GM18526 (cell line): ENCODE results near the gene ANKRD9.

Experiments
- POLR2A ChIP-seq: IDR thresholded peaks from 3 replicates; pipeline ENCODE4 v1.6.1; 2011; ENCODE audit not compliant: insufficient read length; ENCODE audit errors: extremely low read depth

ANKRD9 gene

DNA sequence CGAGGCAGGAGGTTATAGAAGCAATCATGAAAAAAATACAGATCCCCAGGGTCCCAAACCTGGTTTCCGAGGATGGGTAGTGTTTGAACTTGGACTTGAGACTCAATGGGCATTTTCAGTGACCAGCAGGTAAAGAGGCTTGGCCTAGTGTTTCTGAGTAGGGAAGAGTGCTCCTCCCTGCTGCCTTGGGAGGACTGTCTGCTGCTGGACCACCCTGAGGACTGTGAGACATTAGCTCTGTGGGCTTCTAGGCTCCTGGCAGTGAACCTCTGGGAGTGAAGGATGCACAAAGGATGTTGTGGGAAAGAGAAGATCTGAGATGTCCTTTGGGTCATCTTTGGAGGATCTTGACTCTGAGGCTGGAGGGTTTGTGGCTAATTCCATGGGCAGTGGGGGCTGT is 30.5 kb downstream of the ANKRD9 start:
- TF ChIP-seq POLR2A = no peak

DNA sequence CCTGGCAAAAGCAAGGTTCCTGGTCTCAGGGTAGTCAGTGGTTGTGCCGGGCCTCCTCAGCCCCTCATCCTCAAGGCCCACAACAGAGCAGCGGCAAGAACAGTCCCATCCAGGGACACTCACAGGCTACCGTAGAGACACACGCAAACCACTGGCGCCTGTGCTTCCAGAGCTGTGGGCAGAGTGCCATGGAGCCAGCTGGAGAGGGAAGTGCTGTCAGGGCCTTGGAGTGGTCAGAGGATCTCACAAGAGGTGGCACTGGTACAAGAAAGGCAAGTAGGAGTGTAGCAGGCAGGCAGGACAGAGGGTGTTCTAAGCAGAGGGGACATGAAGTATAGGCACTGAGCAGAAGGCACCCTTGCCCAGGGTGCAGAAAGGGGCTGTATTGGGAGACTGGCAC is 34.6 kb downstream of the ANKRD9 start:
- TF ChIP-seq POLR2A = no peak

DNA sequence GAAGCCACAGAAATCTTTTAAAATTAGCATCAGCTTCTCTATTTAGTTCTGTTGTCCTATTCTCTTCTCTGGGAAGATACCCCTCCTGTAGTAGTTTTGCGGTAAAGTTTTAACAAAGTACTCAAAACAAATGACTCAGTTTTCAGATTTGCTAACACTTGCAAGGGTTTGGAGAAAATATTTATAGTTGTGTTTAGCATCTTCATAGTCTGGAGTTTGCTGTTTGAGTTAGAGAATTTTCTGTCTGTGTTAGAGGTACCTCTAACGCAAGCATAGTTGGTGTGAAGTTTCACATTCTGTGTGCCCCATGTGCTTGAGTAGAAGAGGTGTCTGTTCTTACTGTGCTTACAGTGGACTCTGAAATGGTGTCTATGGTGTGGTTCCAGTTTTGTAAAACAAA is 36.0 kb downstream of the ANKRD9 start:
- TF ChIP-seq POLR2A = no peak

DNA sequence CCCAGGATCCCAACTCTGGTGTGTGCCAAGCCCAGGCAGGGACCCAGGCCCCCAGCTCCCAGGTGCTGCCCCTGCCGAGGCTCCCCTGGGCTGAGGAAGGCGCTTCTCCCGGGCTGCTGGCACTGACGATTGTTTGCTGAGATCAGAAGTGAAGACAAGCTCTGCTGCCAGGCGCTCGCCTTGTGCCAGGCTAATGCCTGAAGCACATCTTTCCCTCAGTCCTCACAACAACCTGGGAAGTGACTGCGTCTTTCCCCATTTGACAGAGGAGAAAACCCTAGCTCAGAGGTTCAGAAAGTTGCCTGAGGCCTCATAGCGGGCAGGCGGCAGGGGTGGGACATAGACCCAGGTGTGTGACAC is 36.8 kb downstream of the ANKRD9 start:
- TF ChIP-seq POLR2A = no peak

DNA sequence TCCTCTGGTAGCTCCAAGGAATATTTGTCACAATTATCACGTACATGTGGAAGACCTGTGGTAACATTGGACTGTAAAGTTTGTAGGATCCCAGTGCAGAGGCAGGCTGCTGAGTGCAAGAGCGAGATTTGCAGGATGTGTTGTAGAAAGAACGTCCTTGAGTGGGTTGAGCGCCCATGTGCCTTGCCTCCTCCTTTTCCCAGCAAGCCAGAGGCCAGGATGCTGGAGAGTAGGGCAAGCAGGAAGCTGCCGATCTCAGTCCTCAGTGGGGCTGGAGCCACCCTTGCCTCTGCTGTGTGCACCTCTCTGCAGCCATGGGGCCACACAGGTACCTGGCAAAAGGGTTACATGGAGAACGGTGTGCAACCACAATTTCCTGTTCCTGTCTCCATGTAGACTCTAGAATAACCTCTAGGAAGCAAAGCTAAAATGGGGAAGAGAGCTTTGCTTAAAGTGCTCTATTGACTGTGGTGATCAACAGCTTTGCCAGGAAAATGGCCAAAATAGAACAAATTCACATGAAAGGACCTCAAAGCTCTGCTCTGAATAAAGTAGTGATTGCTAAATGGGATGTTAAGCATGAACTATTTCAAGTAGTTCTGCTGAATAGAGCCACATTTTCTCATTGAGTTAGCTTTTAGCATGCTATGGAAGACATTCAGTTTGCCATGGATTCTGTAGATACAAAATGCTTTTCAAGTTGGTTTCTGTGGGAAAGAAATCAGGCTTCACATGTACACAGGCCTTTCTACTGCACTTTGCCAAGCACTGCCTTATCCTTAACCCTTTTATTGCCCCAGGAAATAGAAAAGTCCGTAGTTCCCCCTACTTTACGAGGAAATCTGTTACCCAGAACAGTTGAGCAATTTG is 37.4 kb downstream of the ANKRD9 start:
- TF ChIP-seq POLR2A = no peak

DNA sequence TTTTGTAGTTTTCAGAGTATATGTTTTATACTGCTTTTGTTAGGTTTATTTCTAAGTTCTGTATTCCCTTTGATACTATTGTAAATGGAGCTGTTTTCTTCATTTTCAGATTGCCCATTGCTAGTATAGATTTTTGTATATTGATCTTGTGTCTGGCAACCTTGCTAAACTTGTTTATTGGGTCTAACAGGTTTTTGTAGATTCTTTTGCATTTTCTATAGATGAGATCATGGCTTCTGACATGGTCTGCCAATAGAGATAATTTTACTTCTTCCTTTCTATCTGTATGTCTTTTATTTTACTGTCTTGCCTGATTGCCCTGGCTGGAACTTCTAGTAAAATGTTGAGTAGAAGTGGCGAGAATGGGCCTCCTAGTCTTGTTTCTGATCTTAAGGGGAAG is 40.3 kb downstream of the ANKRD9 start:
- TF ChIP-seq POLR2A = no peak

DNA sequence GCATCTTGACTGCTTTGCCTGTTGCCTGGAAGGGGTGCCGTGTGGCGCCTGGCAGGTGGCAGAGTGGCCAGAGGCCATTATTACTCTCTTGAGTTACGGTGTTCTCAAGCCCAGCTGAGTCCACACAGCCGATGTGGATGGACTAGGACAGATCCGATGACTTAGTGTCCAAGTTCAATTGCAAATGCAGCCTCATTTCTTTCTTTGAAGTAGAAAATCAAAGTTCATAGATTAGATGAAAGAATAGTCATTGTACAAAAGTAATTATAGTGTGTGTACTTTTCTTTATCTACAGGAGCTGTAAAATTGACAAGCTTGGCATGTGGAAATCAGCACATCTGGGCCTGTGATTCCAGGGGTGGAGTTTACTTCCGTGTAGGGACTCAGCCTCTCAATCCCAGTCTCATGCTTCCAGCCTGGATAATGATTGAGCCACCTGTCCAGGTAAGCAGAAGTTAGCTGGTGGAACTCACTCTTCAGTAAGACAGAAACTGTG is 44.7 kb downstream of the ANKRD9 start:
- TF ChIP-seq POLR2A = no peak

DNA sequence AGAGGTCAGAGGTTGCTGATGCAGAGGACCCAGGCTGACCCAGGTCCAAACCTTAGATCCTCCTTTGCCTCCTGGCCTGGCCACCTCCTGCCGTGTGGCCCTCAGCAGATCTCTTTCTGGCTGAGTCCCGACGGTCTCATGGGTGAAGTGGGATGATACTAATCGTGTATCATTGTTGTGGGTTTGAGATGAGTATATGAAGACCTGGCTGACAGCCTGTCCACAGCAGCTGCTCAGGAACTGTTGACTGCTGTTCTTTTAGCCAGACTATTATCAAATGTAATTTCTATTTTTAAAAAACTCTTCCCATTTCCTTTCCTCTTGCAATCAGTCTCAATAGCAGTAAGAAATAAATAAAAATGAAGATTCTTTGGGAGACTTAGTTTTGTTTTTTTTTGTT is 45.6 kb downstream of the ANKRD9 start:
- TF ChIP-seq POLR2A = no peak

DNA sequence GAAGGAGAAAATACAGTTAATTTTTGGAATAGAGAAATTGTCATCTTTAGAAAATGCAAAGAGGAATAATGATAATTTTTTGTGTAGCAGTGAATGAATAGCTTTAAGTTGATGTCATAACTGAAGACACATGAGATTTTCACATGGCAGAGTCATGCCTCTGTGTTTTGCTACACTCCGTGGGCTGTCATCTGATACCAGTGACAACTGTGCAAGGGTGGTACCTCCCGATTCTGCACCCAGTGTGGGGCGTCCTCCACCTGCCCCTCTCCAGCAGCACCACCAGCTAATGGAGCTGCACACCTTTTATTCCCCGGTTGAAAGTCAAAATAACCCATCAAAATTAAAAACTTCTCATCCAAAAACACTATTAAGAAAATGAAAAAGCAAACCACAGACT is 47.2 kb downstream of the ANKRD9 start:
- no peak for TF ChIP-seq POLR2A

DNA sequence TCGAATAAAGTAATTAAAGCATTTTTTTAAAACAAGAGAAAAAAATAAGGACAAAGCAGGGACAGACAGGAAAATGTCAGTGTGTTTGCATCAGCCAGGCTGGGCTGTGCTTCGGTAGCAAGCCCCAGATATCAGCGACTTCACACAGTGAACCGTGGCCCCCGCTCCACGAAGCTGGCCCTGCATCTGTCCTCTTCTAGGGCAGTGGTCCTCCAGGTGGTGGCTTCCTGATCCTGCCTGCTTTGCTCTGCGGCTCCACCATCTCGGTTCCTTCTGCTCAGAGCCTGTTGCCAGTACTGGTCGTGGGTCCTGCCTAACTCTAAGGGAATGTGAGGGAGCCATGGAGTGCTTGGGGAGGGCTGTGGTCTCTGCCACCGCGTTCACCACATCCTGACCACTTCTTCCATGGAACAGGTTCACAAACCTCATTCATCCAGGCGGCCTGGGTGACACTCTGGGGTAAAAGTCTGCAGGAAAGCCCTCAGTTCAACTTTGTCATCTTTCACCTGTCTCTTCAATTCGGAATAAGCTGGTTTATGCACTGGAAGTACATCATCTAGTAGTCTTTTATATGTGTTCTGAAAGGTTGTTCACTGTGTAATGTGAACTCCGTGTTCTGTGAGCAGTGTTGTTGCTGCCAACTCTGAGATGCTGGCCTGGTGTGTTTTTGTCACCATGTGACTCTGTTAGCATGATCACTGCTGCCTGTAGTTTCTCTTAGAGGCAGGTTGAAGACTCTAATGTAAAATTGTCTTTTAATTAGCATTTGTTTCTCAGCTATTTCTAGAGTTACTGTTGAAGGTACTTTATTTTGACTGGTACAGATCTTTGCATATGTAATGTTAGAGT is 47.9 kb downstream of the ANKRD9 start:
- no peak for TF ChIP-seq POLR2A

DNA sequence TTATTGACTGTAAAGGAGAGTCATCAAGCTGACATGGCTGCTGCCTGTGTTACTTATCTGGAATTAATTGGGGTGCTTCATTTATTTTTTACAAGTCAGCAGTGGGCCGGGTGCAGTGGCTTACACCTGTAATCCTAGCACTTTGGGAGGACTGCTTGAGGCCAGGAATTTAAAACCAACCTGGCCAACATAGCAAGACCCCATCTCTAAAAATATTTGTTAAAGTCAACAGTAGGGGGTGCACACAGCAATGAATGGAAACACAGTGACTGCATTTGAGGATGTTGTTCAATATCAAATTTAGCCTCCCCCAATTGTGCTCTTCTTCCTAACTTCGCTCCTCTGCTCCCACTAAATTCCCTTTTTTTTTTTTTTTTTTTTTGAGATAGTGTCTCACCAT is 52.1 kb downstream of the ANKRD9 start:
- no peak for TF ChIP-seq POLR2A

DNA sequence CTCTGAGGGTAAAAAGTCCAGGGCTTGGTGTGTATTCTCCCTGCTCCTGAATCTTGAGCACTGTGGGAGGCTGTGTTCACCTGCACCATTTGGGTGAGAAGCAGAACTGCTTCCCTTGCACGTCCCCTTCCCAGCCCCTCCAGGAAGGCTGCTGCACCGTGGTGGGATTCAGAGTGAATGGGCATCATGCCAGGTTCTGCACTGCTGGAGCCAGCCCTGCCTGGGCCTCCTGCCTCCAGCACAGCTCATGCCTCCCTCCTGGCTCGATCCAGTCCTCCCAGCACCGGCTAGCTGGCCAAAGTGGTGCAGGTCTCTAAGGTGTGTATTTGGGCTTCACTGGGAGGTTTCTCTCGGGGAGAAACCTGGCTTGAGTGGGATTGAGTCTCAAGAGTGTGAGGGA is 54.9 kb downstream of the ANKRD9 start:
- TF ChIP-seq POLR2A = no peak

DNA sequence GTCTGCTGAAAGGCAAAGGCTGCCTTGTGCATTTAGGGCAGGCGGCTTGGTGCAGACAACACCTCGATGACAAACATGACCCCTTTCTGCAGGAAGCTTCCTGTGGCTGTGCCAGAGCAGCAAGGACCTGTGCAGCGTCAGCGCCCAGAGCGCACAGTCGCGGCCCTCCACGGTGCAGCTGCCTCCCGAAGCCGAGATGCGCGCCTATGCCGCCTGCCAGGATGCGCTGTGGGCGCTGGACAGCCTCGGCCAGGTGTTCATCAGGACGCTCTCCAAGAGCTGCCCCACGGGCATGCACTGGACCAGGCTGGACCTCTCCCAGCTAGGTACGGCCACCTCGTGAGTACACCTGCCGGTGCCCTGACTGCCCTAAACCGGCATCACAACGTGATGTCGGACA is 57.3 kb downstream of the ANKRD9 start:
- no peak for TF ChIP-seq POLR2A
